HepG2 (cell line): ENCODE data around the gene CFAP54. TPM values are rescaled to one million over a fixed set of nuclear protein-coding genes. Genes with fewer than 3 reads are reported as not detected.

Source experiments
- ATAC-seq: fragments of 200-7000 bp; cut with Tn5 transposase; 3 replicates; pipeline ENCODE4 v1.9.1; 2020; ENCODE audit warnings: mild to moderate bottlenecking, moderate library complexity
- BruUV-seq: library from RNA; stranded (reverse); fragments of 400-500 nt; replicated peaks from 2 replicates; lab custom pipeline; 2021; lab: Mats Ljungman, UMichigan
- CTCF ChIA-PET: fragments of 300-600 bp; formaldehyde crosslinking; extraction: SDS; loops from one replicate; lab custom pipeline; 2021; ENCODE audit warnings: low total read pairs, inconsistent platforms, low intra/inter-chr PET ratio; lab: Yijun Ruan, JAX
- POLR2A ChIA-PET: fragments of 350-600 bp; sonication (Branson Sonifier 250); formaldehyde crosslinking; loops from one replicate; lab custom pipeline; 2020; ENCODE audit warnings: antibody characterized with exemption, inconsistent platforms; lab: Yijun Ruan, JAX
- DNase-seq: peaks from one replicate; pipeline ENCODE4 v3.0.0-alpha.2; 2015; ENCODE audit warnings: low spot score
- FAIRE-seq: peaks from 3 replicates; lab custom pipeline; 2011; peaks lifted over from hg19 to GRCh38; lab: Jason Lieb, UNC
- H2AFZ ChIP-seq: one replicate; pipeline ENCODE4 v1.6.1; 2011; ENCODE audit warnings: low read length, inconsistent platforms
- H3K27ac ChIP-seq: fragments of 300-600 bp; 3 replicates; pipeline ENCODE4 v1.8.0; 2011; ENCODE audit warnings: mixed run types, mild to moderate bottlenecking, mixed read lengths, low read length, inconsistent platforms; ENCODE audit not compliant: insufficient read depth; ENCODE audit errors: extremely low read length
- H3K27me3 ChIP-seq, 2 experiments: fragments of 200-600 bp in 1 of 2; 2 replicates in 1 of 2; 3 replicates in 1 of 2; pipeline versions ENCODE4 v1.6.0 to v1.8.0; 2011; ENCODE audit warnings: low read length in 2 of 2, mild to moderate bottlenecking in 2 of 2, moderate library complexity in 2 of 2, inconsistent platforms in 1 of 2; ENCODE audit not compliant: insufficient read depth in 2 of 2, control insufficient read depth in 1 of 2
- H3K36me3 ChIP-seq, 2 experiments: fragments of 200-600 bp in 1 of 2; replicated peaks in 1 of 2; 2 replicates in 1 of 2; 3 replicates in 1 of 2; pipeline versions ENCODE4 v1.5.1 to v1.8.0; 2011; ENCODE audit warnings: low read length in 2 of 2, inconsistent platforms in 1 of 2; ENCODE audit not compliant: insufficient read depth in 2 of 2, control insufficient read depth in 1 of 2
- H3K4me1 ChIP-seq: 2 replicates; pipeline ENCODE4 v1.5.1; 2012; ENCODE audit warnings: low read length, inconsistent platforms; ENCODE audit not compliant: insufficient read depth
- H3K4me2 ChIP-seq: 2 replicates; pipeline ENCODE4 v1.6.0; 2011; ENCODE audit warnings: low read depth, low read length, inconsistent platforms
- H3K4me3 ChIP-seq, 3 experiments: fragments of 200-600 bp in 1 of 3; sonication (generic), shearing (Covaris generic) in 1 of 3; replicated peaks in 1 of 3; 2 replicates each; pipeline ENCODE4 v1.5.1; 2011 to 2016; ENCODE audit warnings: low read length in 3 of 3, inconsistent platforms in 2 of 3, low read depth in 2 of 3, mild to moderate bottlenecking in 2 of 3, control low read depth in 1 of 3, mixed read lengths in 1 of 3; ENCODE audit not compliant: insufficient read depth in 1 of 3
- H3K79me2 ChIP-seq: one replicate; pipeline ENCODE4 v1.6.1; 2011; ENCODE audit warnings: low read length, inconsistent platforms; ENCODE audit not compliant: insufficient read depth
- H3K9ac ChIP-seq: 2 replicates; pipeline ENCODE4 v1.6.0; 2011; ENCODE audit warnings: mild to moderate bottlenecking, low read depth, low read length, inconsistent platforms; ENCODE audit not compliant: insufficient read depth
- H3K9me3 ChIP-seq: 2 replicates; pipeline ENCODE4 v1.5.1; 2012; ENCODE audit warnings: mild to moderate bottlenecking, low read length
- H4K20me1 ChIP-seq: 2 replicates; pipeline ENCODE4 v1.6.0; 2011; ENCODE audit warnings: inconsistent platforms, mild to moderate bottlenecking, low read length, moderate library complexity; ENCODE audit not compliant: insufficient read depth
- GATAD2A ChIP-seq: IDR thresholded peaks from 2 replicates; pipeline ENCODE4 v1.6.1; 2016
- GTF2F1 ChIP-seq: fragments of 150-350 bp; IDR thresholded peaks from 2 replicates; pipeline ENCODE4 v1.6.1; 2014; ENCODE audit warnings: low read length
- ISL2 ChIP-seq: sonication (generic); formaldehyde crosslinking; IDR thresholded peaks from 2 replicates; pipeline ENCODE4 v1.5.0; 2020; ENCODE audit warnings: missing genetic modification reagents
- KDM1A ChIP-seq: IDR thresholded peaks from 2 replicates; pipeline ENCODE4 v1.6.1; 2016; ENCODE audit warnings: missing compliant biosample characterization
- MZF1 ChIP-seq: sonication (generic); formaldehyde crosslinking; IDR thresholded peaks from 2 replicates; pipeline ENCODE4 v1.8.1; 2023; ENCODE audit warnings: mild to moderate bottlenecking, missing genetic modification reagents, borderline replicate concordance
- STAT5B ChIP-seq: sonication (generic); formaldehyde crosslinking; IDR thresholded peaks from 2 replicates; pipeline ENCODE4 v1.4.0; 2020; ENCODE audit warnings: missing genetic modification reagents
- ZBTB42 ChIP-seq: sonication (generic); formaldehyde crosslinking; IDR thresholded peaks from 2 replicates; pipeline ENCODE4 v1.5.0; 2020; ENCODE audit warnings: mild to moderate bottlenecking, missing genetic modification reagents
- ZNF431 ChIP-seq: sonication (generic); formaldehyde crosslinking; IDR thresholded peaks from 2 replicates; pipeline ENCODE4 v1.9.0; 2022; ENCODE audit warnings: missing genetic modification reagents, low read depth, mild to moderate bottlenecking, borderline replicate concordance
- ZSCAN5A ChIP-seq: sonication (generic); formaldehyde crosslinking; IDR thresholded peaks from 2 replicates; pipeline ENCODE4 v1.8.0; 2022; ENCODE audit warnings: mild to moderate bottlenecking, missing genetic modification reagents, borderline replicate concordance
- WGBS: methylation state at CpG from one replicate; pipeline ENCODE4 v1.1.6; 2017; ENCODE audit warnings: low lambda C conversion rate; 5-methylcytosine and 5-hydroxymethylcytosine counted together
- in situ Hi-C: cut with HindIII; loops from 2 replicates; pipeline ENCODE4 v1.10.0; 2017; ENCODE audit warnings: low pct_unique_long_range_greater_than_20kb; ENCODE audit not compliant: extremely low pct_ligation_motif_present
- intact Hi-C: fragments of 100-400 bp; cut with micrococcal nuclease; formaldehyde crosslinking; loops from one replicate; pipeline ENCODE4 v1.10.0; 2022; ENCODE audit not compliant: unreplicated experiment
- polyA plus RNA-seq, 8 experiments: library from polyadenylated mRNA; depleted of rRNA in 3 of 8; stranded (reverse) in 7 of 8; unstranded in 1 of 8; fragments of >200 nt; fragmentation: Illumina TruSeq in 4 of 8; extraction: Trizol in 4 of 8; gene quantifications; 2 replicates each; pipeline versions ENCODE4 v1.2.1 to v1.2.3, GENCODE V29; 2011 to 2016; ENCODE audit warnings: low read depth in 4 of 8, missing spikeins in 1 of 8, mixed read lengths in 1 of 8; ENCODE audit not compliant: insufficient read depth in 1 of 8
- total RNA-seq, 5 experiments: library from RNA; depleted of rRNA; stranded (reverse); fragments of >200 nt; fragmentation: Illumina TruSeq; extraction: Trizol; gene quantifications; 2 replicates each; pipeline ENCODE4 v1.2.3, GENCODE V29; 2016; ENCODE audit warnings: low read depth in 1 of 5
- TF ChIP-seq, protein P1 (sequence below): sonication (generic); formaldehyde crosslinking; IDR thresholded peaks from 2 replicates; pipeline ENCODE4 v1.4.0; 2020; ENCODE audit warnings: mild to moderate bottlenecking, low read depth, missing genetic modification reagents
- TF ChIP-seq, protein P2 (sequence below): sonication (generic); formaldehyde crosslinking; IDR thresholded peaks from 2 replicates; pipeline ENCODE4 v1.8.0; 2022; ENCODE audit warnings: mild to moderate bottlenecking, missing genetic modification reagents

CFAP54 gene
- total and polyA plus RNA-seq, 2 of the 13 experiments (the other 11 are each of a cell fraction or from before 2014, with no cell fraction given), result not detected

GRCh38 chr12:96636895-96637294 lies 147.5 kb downstream of the CFAP54 start:
- TF ChIP-seq ISL2 (CRISPR knock-in tag) (no peak), GATAD2A (CRISPR knock-in tag) (no peak), ZNF431 (CRISPR knock-in tag) (no peak), ZBTB42 (CRISPR knock-in tag) (no peak), MZF1 (no peak)
- FAIRE-seq (no peak), DNase-seq (no peak), ATAC-seq (no peak)
- in situ Hi-C loops, result no loop called here
- H2AFZ ChIP-seq, result no peak overlapping the region
- no peak overlapping the region for H3K4me3 ChIP-seq
- no peaks in the 10 kb centered on the region for H3K36me3 ChIP-seq
- no peaks in the 10 kb centered on the region for H3K27me3 ChIP-seq
- no TSS peak for BruUV-seq
- H3K9ac ChIP-seq, result no peak overlapping the region
- ChIA-PET CTCF (no interaction called here), POLR2A (no interaction called here)
- no peak overlapping the region for H3K4me2 ChIP-seq
- H3K4me1 ChIP-seq, result no peaks in the 10 kb centered on the region
- intact Hi-C loops, result no loop called here
- H3K27ac ChIP-seq, result no peak overlapping the region
- no peaks in the 10 kb centered on the region for H3K79me2 ChIP-seq
- WGBS, result 24% methylated on average over 5 of the region's 5 CpGs
- H4K20me1 ChIP-seq, result no peaks in the 10 kb centered on the region
- no peaks in the 10 kb centered on the region for H3K9me3 ChIP-seq

GRCh38 chr12:96648923-96649322 lies 159.5 kb downstream of the CFAP54 start:
- BruUV-seq, result no TSS peak
- Histone ChIP-seq H2AFZ (no peak overlapping the region), H3K4me3 (no peak overlapping the region), H4K20me1 (no peaks in the 10 kb centered on the region), H3K4me2 (no peak overlapping the region), H3K27me3 (no peaks in the 10 kb centered on the region), H3K27ac (no peak overlapping the region), H3K36me3 (no peaks in the 10 kb centered on the region), H3K79me2 (no peaks in the 10 kb centered on the region), H3K4me1 (no peaks in the 10 kb centered on the region), H3K9me3 (no peaks in the 10 kb centered on the region), H3K9ac (no peak overlapping the region)
- in situ Hi-C loops, result no loop called here
- no peak for DNase-seq
- ChIA-PET CTCF (no interaction called here), POLR2A (no interaction called here)
- intact Hi-C loops, result no loop called here
- no peak for ATAC-seq
- TF ChIP-seq STAT5B (CRISPR knock-in tag) (no peak), ZSCAN5A (no peak), KDM1A (CRISPR knock-in tag) (no peak), GTF2F1 (no peak)
- TF ChIP-seq, protein P1, sequence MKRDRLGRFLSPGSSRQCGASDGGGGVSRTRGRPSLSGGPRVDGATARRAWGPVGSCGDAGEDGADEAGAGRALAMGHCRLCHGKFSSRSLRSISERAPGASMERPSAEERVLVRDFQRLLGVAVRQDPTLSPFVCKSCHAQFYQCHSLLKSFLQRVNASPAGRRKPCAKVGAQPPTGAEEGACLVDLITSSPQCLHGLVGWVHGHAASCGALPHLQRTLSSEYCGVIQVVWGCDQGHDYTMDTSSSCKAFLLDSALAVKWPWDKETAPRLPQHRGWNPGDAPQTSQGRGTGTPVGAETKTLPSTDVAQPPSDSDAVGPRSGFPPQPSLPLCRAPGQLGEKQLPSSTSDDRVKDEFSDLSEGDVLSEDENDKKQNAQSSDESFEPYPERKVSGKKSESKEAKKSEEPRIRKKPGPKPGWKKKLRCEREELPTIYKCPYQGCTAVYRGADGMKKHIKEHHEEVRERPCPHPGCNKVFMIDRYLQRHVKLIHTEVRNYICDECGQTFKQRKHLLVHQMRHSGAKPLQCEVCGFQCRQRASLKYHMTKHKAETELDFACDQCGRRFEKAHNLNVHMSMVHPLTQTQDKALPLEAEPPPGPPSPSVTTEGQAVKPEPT (CRISPR knock-in tag), result no peak
- TF ChIP-seq, protein P2, sequence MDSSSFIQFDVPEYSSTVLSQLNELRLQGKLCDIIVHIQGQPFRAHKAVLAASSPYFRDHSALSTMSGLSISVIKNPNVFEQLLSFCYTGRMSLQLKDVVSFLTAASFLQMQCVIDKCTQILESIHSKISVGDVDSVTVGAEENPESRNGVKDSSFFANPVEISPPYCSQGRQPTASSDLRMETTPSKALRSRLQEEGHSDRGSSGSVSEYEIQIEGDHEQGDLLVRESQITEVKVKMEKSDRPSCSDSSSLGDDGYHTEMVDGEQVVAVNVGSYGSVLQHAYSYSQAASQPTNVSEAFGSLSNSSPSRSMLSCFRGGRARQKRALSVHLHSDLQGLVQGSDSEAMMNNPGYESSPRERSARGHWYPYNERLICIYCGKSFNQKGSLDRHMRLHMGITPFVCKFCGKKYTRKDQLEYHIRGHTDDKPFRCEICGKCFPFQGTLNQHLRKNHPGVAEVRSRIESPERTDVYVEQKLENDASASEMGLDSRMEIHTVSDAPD (CRISPR knock-in tag), result no peak
- FAIRE-seq, result no peak
- 8% methylated on average over 1 of the region's 1 CpG for WGBS
